ENCODE measurements around the gene PAQR9.
A peak's percentile ranks its signal among the peaks of the same experiment; 100 is the strongest.

Gene PAQR9

GRCh38 chr3:142968319-142969025 is 5.0 kb upstream of the PAQR9 start:
- DNase-seq, result no peak
- no peak for TF ChIP-seq CTCF (IDR thresholded peaks at IDR 0.05; ENCODE audit: low read depth, low read length)
- no peaks in the 10 kb centered on the region for H3K4me1 ChIP-seq
- no peak overlapping the region for H3K4me3 ChIP-seq (ENCODE audit: low read depth, low read length)
- H3K27me3 ChIP-seq, result no peaks in the 10 kb centered on the region
- no peaks in the 10 kb centered on the region for H3K36me3 ChIP-seq
- no peaks in the 10 kb centered on the region; the same call in 1 of the 2 replicates for H3K9me3 ChIP-seq

- Histone ChIP-seq H3K36me3 (no peaks in the 10 kb centered on the region), H3K9me3 (no peaks in the 10 kb centered on the region; the same call in 1 of the 2 replicates), H3K4me1 (no peaks in the 10 kb centered on the region), H3K4me3 (ENCODE audit: low read depth, low read length) (no peak overlapping the region), H3K27me3 (no peaks in the 10 kb centered on the region)
- no peak for DNase-seq
- TF ChIP-seq CTCF (IDR thresholded peaks at IDR 0.05; ENCODE audit: low read depth, low read length), result no peak
Measured at GRCh38 chr3:142966808-142967207, 3.3 kb upstream of the PAQR9 start.

GRCh38 chr3:142965581-142965980 is 2.1 kb upstream of the PAQR9 start:
- H3K36me3 ChIP-seq, result no peaks in the 10 kb centered on the region
- H3K4me1 ChIP-seq, result no peaks in the 10 kb centered on the region
- no peaks in the 10 kb centered on the region for H3K9me3 ChIP-seq
- no peak overlapping the region for H3K4me3 ChIP-seq (ENCODE audit: low read depth, low read length)
- TF ChIP-seq CTCF (IDR thresholded peaks at IDR 0.05; ENCODE audit: low read depth, low read length), result no peak
- H3K27me3 ChIP-seq, result no peaks in the 10 kb centered on the region
- DNase-seq, result no peak

- Histone ChIP-seq H3K27me3 (no peaks in the 10 kb centered on the region), H3K9me3 (no peaks in the 10 kb centered on the region), H3K36me3 (no peaks in the 10 kb centered on the region), H3K4me1 (peaks cover under 1% of the 10 kb centered on the region; the same call in 1 of the 2 replicates), H3K4me3 (ENCODE audit: low read depth, low read length) (peak overlapping the region; percentile 67)
- TF ChIP-seq CTCF (IDR thresholded peaks at IDR 0.05; ENCODE audit: low read depth, low read length), result no peak
- DNase-seq, result peak; percentile 34
Measured at GRCh38 chr3:142963234-142963515, 299 bp downstream of the PAQR9 start.

- peaks cover 3% of the 10 kb centered on the region; the same call in 1 of the 2 replicates for H3K4me1 ChIP-seq
- H3K36me3 ChIP-seq, result no peaks in the 10 kb centered on the region
- no peaks in the 10 kb centered on the region for H3K27me3 ChIP-seq
- DNase-seq, result no peak
- peak overlapping the region; percentile 67 for H3K4me3 ChIP-seq (ENCODE audit: low read depth, low read length)
- no peak for TF ChIP-seq CTCF (IDR thresholded peaks at IDR 0.05; ENCODE audit: low read depth, low read length)
- H3K9me3 ChIP-seq, result no peaks in the 10 kb centered on the region
Measured at GRCh38 chr3:142962520-142963233, 797 bp downstream of the PAQR9 start.

GRCh38 chr3:142962175-142962519 is 1.3 kb downstream of the PAQR9 start:
- H3K9me3 ChIP-seq, result no peaks in the 10 kb centered on the region
- no peaks in the 10 kb centered on the region for H3K27me3 ChIP-seq
- no peak overlapping the region for H3K4me3 ChIP-seq (ENCODE audit: low read depth, low read length)
- H3K36me3 ChIP-seq, result no peaks in the 10 kb centered on the region
- H3K4me1 ChIP-seq, result peaks cover 3% of the 10 kb centered on the region; the same call in 1 of the 2 replicates
- DNase-seq, result no peak
- TF ChIP-seq CTCF (IDR thresholded peaks at IDR 0.05; ENCODE audit: low read depth, low read length), result no peak
